Limb (tissue), 2 donors: Measurements from ENCODE around the gene EHD1.
"Not testable (repeated sequence)": the region's sequence is repeated elsewhere in the genome, so short reads cannot be mapped to it uniquely, and the experiment has no call there.

Experiments
- DNase-seq, 2 donors: peaks; one replicate each; pipeline ENCODE4 v3.0.0-alpha.2; 2016; ENCODE audit errors: extremely low spot score in 2 of 2

The EHD1 gene

DNA sequence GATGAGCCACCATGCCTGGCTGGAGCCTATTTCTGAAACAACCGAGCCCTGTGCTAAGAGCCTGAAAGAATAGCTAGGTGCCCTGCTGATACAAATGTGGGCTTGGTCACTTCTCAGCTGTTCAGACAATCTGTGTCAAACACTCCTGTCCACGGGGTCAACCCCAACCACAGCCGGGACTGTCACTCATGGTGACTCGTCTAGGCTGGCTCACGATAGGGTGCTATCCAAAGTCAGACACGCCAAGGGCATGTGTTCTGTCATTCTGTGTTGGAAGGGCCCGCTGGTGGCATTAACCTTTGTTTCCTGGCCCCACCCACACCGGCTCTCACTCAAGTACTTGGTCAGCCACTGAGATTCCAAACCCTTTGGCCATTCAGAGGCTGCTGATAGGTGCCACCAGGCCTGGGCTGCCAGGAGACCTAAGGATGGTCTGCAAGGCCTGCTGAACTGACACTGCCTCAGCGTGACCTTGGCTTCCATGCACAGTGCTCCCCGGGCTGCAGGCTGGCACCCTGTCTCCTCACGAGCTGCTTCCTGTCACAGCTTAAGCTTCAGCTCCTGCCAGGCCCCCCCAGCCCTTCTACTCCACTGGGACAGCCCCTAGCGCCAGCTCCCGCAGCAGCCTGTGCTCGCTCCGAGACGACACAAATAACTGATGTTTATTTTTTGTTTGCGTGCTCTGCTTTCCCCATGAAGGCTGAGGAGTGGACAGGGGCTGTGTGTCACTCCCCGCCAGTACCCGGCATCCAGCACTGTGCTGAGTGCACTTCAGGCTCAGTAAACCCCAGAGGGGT, 19.8 kb downstream of the EHD1 start:
- DNase-seq = no peak

DNA sequence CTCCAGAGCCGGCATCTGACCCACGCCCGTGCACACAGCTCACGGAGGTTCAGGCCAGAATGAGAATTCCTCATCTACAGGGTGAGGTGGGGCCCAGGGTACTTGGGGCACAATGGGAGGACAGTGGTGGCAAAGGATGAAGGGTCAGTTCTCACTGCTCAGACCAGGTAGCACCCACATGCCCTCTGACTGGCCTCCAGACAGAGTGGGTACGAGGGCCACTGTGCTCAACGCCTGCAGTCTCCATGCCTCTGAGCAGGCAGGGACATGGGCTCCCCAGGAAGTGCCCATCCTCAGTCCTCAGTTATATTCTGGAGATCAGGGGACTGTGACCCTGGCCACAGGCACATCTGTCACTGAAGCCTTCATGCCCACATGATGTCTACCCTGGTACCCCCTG, 20.9 kb downstream of the EHD1 start:
- DNase-seq = no peak

DNA sequence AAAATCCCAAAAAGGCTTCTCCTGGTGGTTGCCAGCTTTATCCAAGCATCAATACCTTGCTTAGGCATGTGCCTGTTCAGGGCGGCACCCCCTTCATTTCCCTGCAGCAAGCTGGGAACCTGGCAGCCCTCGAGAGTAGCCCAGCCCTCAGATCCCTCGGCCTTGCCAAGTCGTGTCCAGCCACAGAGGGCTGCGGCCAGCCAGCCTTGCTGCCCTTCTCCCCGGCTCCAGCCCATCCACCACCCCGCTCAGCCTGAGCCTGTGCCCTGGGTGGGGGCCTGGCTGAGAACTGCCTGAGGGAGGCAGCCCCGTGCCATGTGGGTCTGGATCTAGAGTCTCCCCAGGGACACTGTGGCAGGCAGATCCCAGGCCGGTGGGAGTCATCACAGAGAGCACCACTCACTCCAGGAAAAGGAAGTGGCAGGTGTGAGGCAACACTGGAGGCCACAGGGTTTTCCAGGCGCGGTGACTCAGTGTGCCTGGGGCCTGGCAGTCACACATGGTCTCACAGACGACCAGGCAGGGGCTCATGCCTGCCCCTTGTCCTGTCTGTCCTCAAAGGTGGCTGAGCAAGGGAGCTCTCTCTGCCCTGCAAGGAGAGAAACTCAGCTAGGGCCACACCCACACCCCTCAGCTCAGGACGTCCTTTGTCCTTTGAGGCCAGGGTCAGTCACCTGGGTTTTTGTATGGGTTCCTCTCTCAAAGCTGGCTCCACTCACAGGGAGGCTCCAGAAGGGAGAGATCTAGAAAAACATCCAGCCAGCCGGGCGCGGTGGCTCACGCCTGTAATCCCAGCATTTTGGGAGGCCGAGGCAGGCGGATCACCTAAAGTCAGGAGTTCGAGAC, 21.8 kb downstream of the EHD1 start:
- no peak for DNase-seq

DNA sequence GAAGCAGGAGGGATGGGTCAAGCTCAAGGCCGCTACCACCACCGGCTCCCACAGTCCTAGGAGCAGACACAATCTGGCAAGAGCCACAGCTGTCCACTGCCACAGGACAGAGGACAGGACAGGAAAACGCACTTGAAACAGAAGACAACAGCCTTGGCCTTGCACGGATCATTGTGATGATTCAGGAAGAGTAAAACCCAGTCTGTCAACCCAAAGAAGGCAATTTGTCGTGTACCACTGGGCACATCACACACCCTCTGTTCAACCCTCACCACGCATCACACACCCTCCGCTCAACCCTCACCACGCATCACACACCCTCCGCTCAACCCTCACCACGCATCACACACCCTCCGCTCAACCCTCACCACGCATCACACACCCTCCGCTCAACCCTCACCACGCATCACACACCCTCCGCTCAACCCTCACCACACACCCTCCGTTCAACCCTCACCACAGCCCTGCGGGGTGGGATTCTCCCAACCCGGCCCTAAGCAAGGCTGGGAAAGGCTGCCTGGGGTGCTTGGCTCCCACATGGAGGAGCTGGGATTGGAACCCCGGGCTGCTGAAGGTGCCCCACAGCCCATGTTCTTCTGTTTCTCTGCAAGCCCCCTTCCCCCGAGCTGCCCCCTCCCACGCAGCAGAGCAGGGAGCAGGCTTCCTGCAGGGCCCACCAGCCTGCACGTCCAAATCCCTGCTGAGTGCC, 22.7 kb downstream of the EHD1 start:
- DNase-seq = no peak

GRCh38 chr11:64854534-64855502, 23.6 kb downstream of the EHD1 start:
- DNase-seq = no peak

GRCh38 chr11:64854157-64854533, 24.3 kb downstream of the EHD1 start:
- no peak for DNase-seq

DNA sequence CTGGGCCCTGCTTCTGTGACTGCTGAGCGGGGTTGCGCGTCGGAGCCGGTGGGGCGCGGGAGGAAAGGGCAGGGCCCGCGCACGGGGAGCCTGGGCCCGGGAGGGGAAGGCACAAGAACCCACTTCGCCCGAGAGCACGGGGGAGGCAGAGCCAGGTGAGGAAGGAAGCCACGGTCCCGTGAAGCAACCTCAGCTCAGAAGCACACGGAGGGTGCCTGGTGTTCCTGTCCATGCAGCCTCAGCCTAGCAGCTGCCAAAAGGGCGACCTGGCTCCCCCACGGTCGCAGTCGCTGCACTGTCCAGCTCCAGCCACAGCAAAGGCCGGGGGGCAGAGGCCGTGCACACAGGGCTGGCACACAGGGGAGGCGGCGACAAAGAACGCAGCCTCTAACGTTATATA, 24.7 kb downstream of the EHD1 start:
- no peak for DNase-seq

GRCh38 chr11:64852804-64853509, 25.5 kb downstream of the EHD1 start:
- DNase-seq = no peak

DNA sequence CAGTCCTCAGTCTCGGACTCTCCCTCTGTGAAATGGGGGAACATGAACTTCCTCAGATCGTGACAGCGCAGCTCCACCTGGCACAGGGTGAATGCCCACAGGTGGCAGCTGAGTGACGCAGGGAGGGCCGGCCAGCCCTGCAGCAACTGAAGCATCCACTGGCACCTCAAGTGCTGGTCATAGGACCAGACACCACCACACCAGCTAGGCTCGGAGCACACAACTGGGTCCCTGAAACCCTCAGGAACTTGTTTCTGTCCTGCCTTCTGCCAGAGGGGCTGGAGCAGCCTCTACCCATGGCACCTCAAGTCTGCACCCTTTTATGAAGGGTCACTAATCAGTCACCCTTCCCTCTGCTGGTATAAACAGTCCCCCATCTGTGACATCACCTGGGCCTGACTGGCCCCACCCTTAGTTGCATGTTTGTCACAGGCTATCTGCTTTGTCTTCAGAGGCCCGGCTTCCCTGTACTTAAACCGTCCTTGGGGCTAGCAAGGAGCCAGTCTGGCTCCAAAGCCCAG, 26.5 kb downstream of the EHD1 start:
- no peak for DNase-seq

GRCh38 chr11:64850979-64851567, 27.3 kb downstream of the EHD1 start:
- no peak for DNase-seq

- DNase-seq = no peak
Observed at GRCh38 chr11:64849598-64850356, 28.6 kb downstream of the EHD1 start.

DNA sequence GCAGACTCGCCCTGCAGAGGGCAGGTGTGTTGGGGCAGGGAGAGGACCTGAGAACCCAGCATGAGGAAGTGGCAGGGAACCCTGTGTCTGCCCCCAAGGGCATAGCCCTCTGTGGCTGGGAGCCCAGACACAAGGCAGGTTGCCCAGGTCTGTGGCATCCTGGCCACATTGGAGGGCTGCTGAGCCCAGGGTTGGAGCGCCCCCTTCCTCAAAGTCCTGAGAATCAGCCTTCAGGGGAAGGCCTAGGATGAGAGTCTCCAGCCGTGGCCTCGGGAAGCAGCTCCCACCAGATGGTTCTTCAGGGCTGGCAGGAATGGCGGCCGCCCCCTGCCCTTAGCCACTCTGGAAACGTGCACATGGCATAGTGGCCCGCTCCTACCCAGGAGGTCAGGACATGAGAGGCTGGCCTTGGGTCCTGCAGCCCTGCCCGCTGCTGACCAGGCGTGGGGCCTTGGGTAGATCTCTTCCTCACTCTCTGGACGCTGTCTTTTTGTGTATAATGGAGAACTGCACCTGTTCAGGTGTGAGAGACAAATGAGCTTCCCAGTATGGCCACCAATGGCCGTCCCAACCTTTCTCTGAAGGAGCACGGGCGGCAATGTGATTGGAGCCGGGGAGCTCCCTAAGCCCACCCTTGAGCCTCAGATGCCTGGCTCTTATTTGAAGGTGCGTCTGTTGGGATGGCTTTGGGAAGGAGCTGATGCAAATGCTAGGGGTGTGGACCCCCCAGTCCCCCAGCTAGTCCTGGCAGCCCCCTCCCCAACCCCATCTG, 29.4 kb downstream of the EHD1 start:
- no peak for DNase-seq

DNA sequence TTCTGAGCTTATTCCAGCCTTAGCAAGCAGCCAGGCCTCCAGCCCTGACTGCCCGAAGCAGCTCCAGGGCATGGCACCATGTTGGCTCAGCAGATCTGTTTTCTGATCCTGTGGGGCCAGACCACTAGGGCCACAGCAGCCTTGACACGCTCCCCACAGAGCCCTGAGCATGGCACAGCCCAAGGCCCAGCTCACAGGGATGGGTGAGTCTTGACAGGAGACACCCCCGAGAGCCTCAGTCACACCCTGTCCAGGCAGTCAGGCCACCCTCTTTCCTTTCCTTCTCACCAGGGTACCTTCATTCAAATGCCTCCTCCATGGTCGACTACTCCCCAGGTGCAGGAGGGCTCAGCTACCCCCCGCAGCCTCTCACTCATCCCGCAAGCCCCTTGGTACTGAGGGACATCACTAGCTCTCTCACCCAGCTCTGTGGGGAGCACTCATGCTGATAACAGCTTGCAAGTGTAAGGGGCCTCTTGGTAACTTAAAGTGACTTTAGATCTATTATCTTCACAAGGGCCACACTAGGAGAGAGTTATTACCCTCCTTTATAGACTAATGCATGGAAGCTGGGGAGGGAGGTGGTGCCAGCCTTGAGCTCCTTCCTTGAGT, 30.1 kb downstream of the EHD1 start:
- DNase-seq = no peak

DNA sequence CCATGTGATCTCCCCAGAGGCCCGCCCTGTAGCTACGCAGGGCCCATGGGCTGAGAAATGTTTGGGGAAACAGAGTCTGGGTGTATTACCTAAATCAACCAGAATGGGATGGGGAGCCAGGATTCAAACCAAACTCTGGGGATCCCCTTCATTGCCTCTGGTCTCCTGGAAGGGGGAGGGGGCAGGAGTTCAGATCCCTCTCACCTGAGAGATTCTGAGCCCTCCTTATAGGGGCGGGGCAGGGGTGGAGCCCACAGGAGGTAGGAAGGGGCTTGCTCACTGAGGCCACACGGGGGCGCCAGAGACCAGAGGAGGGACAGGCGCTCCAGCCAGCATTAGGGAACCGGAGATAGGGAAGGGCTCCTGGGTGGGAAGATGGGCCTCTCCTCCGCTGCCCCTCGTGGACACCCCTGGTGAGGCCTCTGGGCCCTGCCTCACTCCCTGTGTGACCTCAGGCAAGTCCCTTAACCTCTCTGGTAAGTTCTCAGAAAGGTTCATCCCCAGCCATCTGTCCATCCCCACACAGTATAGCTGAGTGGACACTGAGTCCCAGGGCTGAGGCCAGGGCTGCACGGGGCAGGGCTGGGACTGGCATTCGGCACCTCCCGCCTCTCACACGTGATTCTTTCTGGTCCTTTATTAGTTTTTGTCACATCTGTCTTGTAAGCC, 31.3 kb downstream of the EHD1 start:
- peak; percentile 91 to 96 for DNase-seq

DNA sequence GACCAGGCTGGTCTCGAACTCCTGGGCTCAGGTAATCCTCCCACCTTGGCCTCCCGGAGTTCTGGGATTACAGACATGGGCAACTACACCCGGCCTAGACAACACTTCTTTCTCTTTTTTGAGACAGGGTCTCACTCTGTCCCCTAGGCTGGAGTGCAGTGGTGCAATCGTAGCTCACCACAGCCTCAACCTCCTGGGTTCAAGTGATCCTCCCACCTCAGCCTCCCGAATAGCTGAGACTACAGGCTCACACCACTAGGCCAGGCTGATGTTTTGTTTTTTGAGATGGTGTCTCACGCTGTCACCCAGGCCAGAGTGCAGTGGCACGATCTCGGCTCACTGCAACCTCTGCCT, 32.7 kb downstream of the EHD1 start:
- not testable (repeated sequence) for DNase-seq

DNA sequence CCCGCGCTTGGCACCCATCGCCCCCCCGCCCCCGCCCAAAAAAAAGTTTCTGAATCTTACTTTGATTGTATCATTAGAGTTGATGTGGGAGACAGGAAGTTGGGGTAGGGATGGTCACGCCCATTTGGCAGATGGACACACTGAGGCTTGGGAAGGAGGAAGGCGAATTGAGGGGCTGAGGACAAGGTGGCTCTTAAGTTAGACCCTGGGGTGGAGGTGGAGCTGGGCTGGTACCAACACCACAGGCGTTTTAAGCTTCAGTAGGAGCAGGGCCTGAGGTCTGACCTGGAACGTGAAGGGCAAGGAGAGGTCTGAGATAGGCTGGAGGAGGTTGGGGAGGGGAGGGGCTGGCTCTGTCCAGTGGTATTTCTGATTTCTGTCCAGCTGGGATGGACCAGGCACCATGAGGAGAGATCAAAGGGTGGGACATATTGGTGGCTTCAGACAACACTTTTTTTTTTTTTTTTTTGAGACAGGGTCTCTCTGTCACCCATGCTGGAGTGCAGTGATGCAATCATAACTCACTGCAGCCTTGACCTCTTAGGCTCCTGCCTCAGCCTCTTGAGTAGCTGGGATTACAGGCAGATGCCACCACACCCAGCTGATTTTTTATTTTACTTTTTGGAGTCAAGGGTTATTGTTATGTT, 33.2 kb downstream of the EHD1 start:
- no peak for DNase-seq
